ENCODE data around the gene CACNA1A.

DNA sequence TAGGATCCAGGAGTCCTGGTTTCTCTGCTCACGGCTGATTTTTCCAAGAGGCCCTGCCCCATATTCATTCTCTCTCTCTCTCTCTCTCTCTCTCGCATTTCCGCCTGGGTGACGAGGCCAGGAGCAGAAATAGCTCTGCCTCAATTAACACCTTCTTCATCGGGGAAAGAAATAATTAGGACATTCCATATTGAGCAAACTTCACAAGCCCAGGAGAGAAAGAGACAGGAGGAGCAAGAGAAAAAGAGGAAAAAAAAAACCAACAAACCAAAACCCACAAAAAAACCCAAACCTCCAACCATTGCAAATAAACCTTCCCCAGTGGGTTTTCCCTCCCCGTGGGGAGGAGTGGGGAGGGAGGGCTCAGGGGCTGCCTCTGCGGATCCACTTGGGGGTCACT lies 143.0 kb downstream of the CACNA1A start:
- TF ChIP-seq, protein P1, sequence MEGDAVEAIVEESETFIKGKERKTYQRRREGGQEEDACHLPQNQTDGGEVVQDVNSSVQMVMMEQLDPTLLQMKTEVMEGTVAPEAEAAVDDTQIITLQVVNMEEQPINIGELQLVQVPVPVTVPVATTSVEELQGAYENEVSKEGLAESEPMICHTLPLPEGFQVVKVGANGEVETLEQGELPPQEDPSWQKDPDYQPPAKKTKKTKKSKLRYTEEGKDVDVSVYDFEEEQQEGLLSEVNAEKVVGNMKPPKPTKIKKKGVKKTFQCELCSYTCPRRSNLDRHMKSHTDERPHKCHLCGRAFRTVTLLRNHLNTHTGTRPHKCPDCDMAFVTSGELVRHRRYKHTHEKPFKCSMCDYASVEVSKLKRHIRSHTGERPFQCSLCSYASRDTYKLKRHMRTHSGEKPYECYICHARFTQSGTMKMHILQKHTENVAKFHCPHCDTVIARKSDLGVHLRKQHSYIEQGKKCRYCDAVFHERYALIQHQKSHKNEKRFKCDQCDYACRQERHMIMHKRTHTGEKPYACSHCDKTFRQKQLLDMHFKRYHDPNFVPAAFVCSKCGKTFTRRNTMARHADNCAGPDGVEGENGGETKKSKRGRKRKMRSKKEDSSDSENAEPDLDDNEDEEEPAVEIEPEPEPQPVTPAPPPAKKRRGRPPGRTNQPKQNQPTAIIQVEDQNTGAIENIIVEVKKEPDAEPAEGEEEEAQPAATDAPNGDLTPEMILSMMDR (IDR thresholded peaks at IDR 0.05) = no peak
- TF ChIP-seq EZH2 (IDR thresholded peaks at IDR 0.05) (no peak), EZH2phosphoT487 (IDR thresholded peaks at IDR 0.05) (no peak)

Data from neural progenitor cell (in vitro differentiated cells).